ENCODE results near the gene MYO1A.

DNA sequence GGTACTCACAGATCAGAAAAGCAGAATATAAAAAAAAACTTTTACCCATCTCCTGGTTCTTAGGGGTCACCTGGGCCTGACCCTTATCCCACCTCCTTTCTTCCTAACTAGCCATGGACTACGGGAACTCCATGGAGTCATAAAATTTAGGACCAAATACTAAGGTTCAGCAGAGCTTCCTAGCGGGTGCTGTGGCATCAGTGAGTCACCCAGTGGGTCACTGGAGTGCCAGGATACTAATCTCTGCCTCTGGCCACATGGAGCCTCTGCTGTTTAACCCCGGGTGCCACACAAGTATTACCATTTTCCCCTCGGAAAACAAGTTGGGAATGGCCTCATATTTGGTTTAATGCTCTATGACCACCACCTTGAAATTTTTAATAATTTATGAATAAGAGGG lies 50.5 kb downstream of the MYO1A start:
- TF ChIP-seq, protein P1, sequence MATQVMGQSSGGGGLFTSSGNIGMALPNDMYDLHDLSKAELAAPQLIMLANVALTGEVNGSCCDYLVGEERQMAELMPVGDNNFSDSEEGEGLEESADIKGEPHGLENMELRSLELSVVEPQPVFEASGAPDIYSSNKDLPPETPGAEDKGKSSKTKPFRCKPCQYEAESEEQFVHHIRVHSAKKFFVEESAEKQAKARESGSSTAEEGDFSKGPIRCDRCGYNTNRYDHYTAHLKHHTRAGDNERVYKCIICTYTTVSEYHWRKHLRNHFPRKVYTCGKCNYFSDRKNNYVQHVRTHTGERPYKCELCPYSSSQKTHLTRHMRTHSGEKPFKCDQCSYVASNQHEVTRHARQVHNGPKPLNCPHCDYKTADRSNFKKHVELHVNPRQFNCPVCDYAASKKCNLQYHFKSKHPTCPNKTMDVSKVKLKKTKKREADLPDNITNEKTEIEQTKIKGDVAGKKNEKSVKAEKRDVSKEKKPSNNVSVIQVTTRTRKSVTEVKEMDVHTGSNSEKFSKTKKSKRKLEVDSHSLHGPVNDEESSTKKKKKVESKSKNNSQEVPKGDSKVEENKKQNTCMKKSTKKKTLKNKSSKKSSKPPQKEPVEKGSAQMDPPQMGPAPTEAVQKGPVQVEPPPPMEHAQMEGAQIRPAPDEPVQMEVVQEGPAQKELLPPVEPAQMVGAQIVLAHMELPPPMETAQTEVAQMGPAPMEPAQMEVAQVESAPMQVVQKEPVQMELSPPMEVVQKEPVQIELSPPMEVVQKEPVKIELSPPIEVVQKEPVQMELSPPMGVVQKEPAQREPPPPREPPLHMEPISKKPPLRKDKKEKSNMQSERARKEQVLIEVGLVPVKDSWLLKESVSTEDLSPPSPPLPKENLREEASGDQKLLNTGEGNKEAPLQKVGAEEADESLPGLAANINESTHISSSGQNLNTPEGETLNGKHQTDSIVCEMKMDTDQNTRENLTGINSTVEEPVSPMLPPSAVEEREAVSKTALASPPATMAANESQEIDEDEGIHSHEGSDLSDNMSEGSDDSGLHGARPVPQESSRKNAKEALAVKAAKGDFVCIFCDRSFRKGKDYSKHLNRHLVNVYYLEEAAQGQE (IDR thresholded peaks at IDR 0.05; ENCODE audit: low read depth, low read length): no peak
- TF ChIP-seq TAF1 (IDR thresholded peaks at IDR 0.05; ENCODE audit: borderline replicate concordance, low read depth, low read length) (no peak), POLR2AphosphoS5 (IDR thresholded peaks at IDR 0.05; ENCODE audit: low read length) (no peak), FOXM1 (IDR thresholded peaks at IDR 0.05; ENCODE audit: low read depth, low read length) (no peak), SUZ12 (IDR thresholded peaks at IDR 0.05; ENCODE audit: unreplicated experiment) (no peak), POLR2A (IDR thresholded peaks at IDR 0.05; ENCODE audit: low read depth, low read length) (no peak), GABPA (IDR thresholded peaks at IDR 0.05; ENCODE audit: low read depth) (no peak), MYC (IDR thresholded peaks at IDR 0.05; ENCODE audit: insufficient read depth, insufficient read length, insufficient replicate concordance, low read length, severe bottlenecking) (no peak), CHD2 (IDR thresholded peaks at IDR 0.05; ENCODE audit: borderline replicate concordance, low read depth, low read length) (no peak)
- TF ChIP-seq, protein P2, sequence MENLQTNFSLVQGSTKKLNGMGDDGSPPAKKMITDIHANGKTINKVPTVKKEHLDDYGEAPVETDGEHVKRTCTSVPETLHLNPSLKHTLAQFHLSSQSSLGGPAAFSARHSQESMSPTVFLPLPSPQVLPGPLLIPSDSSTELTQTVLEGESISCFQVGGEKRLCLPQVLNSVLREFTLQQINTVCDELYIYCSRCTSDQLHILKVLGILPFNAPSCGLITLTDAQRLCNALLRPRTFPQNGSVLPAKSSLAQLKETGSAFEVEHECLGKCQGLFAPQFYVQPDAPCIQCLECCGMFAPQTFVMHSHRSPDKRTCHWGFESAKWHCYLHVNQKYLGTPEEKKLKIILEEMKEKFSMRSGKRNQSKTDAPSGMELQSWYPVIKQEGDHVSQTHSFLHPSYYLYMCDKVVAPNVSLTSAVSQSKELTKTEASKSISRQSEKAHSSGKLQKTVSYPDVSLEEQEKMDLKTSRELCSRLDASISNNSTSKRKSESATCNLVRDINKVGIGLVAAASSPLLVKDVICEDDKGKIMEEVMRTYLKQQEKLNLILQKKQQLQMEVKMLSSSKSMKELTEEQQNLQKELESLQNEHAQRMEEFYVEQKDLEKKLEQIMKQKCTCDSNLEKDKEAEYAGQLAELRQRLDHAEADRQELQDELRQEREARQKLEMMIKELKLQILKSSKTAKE (IDR thresholded peaks at IDR 0.05; ENCODE audit: low read depth, poor library complexity, severe bottlenecking): no peak
- TF ChIP-seq, protein P3, sequence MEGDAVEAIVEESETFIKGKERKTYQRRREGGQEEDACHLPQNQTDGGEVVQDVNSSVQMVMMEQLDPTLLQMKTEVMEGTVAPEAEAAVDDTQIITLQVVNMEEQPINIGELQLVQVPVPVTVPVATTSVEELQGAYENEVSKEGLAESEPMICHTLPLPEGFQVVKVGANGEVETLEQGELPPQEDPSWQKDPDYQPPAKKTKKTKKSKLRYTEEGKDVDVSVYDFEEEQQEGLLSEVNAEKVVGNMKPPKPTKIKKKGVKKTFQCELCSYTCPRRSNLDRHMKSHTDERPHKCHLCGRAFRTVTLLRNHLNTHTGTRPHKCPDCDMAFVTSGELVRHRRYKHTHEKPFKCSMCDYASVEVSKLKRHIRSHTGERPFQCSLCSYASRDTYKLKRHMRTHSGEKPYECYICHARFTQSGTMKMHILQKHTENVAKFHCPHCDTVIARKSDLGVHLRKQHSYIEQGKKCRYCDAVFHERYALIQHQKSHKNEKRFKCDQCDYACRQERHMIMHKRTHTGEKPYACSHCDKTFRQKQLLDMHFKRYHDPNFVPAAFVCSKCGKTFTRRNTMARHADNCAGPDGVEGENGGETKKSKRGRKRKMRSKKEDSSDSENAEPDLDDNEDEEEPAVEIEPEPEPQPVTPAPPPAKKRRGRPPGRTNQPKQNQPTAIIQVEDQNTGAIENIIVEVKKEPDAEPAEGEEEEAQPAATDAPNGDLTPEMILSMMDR (IDR thresholded peaks at IDR 0.05 in 2 of 3, conservative IDR thresholded peaks at IDR 0.05 in 1 of 3; ENCODE audit: control insufficient read depth in 2 of 3, extremely low read depth in 1 of 3, insufficient read depth in 1 of 3, low read depth in 3 of 3, low read length in 3 of 3): no peak

Measured in GM12878 (cell line).